GM04503 (cell line): Measurements from ENCODE around the gene NUP42.
"Not testable (repeated sequence)": the region's sequence is repeated elsewhere in the genome, so short reads cannot be mapped to it uniquely, and the experiment has no call there.

Source experiments
- DNase-seq: peaks from one replicate; pipeline ENCODE4 v3.0.0-alpha.2; 2012; ENCODE audit warnings: low read depth

Gene NUP42

GRCh38 chr7:23205577-23205908 lies 23.7 kb downstream of the NUP42 start:
- DNase-seq: no peak

DNA sequence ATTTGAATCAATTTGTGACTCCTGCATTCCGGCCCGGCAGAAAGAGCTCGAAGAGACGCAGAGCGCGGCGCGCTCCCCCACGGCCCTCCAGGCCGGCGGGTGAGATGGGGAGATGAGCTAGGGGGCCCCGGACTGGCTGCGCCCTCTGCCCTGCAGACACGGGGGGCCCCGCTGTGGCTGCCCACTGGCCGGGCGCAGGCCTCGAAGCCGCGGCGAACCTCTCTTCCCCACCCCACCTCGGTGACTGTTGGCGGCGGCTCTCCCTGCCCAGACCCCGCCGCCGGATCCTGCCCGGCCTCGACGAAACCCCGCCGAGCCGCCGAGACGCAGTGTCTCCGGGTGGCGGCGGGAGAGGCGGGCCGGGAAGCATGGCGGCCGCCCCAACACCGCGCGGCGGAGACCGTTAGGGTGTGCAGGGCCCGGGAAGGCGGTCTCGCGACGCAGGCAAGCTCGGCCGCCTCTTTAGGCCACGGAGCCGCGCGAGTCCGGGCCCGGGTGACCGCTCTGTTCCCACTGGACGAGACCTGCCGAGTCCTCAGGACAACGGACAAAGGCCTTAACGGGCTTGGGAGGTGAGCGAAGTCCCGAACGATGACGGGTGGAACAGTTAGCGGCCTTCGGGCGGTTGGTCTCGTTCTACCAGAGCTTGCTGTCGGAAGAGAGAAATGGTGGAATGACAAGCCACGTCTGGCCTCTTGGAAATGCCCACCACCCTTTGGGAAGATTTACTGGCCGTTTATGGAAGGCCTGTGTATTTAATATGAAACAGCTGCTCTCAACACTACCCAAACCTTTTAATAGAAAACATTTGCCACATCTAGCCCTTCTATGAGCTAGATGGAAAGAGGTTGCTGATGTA lies 24.3 kb downstream of the NUP42 start:
- no peak for DNase-seq

- DNase-seq: no peak
Measured at GRCh38 chr7:23207021-23207420, 25.2 kb downstream of the NUP42 start.

DNA sequence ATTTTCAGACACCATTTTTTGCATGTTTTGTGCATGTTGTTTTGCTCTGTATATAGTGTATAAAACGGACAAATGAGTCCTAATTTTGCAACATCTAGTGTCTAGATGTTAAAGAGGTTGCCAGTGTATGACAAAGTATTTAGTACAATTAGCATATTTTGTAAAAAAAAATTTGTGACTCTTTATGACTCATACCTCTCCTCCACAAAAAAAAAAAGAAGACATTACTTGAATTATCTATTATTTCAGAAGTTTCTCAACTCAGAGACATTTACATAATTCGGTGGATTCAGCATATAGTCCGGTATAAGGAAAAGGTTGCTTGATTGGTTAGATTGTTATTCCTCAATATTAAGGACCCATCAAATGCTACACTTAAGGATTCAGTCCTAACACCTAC lies 26.0 kb downstream of the NUP42 start:
- DNase-seq: no peak

DNA sequence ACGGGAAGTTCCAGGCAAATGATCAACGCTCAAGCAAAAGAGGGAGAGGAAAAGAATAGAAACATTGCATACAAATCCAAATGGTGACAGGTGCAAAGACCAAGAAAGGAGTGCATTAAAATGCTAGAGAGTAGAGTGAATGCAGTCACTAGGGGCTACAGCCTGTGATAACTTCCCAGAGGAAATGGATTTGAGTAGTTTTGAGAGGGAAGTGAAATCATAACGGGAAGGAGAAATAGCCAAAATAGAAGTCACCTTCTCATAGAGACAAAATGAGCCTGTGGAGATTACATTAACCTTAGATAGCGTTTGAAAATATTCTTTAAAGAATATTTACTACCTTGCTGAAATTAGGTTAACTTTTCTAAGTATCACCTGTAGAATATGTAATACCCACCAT lies 26.5 kb downstream of the NUP42 start:
- no peak for DNase-seq

DNA sequence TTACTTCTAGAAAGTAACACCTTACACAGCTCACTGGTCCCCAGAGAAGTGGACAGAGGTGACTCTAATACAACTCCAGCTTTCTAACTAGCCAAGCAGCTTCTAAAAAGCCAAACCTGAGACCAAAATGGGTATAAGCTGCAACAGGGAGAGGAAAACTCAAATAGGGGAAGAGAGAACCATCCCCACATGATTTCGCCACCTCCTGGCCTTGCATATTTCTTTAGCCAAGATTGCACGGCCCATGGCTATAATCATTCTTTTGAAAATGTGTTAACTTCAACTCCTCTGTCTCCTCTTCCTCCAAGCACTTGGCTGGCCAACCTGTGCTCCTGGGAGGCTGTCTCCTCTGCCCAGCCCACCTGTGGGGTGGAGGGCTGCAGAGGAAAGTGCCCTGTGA lies 28.7 kb downstream of the NUP42 start:
- DNase-seq: no peak

DNA sequence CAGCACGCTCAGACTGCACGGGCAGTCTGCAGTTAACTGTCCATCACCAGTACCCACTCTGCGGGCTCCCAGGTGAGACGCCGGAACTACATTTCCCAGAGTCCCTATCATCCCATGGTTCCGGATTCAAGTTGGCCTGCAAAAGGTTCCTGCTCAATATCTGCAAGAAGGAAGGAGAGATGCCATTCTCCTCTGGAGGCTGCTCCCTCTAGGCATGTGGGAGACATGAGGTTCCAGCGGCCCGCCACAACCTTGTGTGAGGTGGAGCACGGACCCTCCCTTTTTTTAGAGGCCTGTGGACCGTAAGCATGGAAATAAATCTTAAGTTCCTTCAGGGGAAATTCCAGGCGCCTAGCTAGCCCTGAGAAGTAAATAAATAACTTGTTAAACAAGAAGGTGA lies 29.7 kb downstream of the NUP42 start:
- no peak for DNase-seq

DNA sequence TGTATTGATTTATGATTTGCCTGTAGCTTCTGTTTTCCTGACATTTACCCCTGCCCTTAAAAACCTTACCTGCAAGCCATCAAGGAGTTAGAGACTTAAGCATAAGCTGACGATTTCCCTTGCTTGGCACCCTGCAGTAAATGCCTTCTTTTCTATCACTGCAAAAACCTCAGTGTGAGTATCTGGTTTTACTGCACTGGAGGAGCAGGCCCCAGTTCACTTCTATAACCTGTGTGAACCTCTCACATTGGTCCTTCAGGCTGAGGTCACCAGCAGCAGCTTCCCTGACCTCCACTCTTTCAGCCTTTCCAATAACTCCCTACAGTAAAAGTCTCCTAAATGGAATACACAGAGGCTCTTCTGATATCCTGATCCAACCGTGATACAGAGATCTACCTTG lies 30.5 kb downstream of the NUP42 start:
- DNase-seq: no peak

DNA sequence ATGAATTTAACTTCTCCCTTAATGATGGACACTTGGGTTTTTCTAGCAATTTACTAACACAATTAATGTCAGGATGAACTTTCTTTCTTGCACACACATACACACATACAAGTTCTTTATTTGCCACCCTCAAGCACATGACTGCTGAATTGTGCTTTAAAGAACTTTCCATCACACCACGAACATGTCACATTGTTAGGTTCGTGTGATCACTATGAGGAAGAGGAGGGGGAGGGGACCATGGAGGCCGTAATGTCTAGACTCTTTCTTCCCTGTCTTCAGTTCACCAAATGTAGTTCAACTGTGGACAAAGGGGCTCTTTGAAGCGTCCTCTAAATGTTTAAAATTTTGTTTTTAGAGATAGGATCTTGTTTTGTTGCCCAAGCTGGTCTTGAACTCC lies 31.0 kb downstream of the NUP42 start:
- DNase-seq: no peak

GRCh38 chr7:23213755-23214154 lies 31.9 kb downstream of the NUP42 start:
- no peak for DNase-seq

DNA sequence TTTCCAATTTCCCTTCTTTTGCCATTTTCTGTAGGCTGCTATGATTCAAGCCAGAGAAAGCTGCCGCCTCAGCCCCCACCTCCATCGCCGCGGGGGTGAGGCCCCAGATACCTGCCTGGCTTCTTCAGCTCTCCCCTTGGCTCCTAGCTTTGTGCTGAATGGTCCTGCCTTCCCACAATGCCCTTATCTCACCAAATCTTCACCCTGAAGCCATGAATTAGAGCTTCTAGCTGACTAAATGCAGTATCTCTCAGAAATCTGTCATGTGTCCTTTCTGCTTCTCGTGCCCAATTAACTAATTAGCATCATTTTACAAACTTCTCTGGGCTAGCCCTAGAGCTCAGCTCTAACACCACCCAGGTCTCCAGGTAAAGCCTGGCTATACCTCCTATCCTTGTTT lies 32.6 kb downstream of the NUP42 start:
- no peak for DNase-seq

DNA sequence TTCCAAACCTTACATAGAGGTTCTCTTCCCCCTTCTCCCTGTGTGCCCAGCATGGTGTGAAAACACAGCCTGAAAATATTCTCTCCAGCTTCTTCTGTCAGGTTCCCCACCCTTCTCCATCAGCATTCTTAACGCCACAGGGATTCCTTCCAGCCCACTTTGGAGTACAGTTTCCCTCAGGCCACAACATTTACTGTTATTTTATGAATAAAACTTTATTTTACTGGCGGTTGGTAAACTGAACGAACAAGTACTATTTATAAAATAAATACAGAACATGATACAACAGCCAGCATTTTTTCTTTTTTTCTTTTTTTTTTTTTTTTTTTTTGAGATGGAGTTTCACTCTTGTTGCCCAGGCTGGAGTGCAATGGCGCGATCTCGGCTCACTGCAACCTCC lies 33.1 kb downstream of the NUP42 start:
- DNase-seq: no peak

- DNase-seq: no peak
Measured at GRCh38 chr7:23216021-23216420, 34.2 kb downstream of the NUP42 start.

- DNase-seq: no peak
Measured at GRCh38 chr7:23218196-23218595, 36.3 kb downstream of the NUP42 start.

DNA sequence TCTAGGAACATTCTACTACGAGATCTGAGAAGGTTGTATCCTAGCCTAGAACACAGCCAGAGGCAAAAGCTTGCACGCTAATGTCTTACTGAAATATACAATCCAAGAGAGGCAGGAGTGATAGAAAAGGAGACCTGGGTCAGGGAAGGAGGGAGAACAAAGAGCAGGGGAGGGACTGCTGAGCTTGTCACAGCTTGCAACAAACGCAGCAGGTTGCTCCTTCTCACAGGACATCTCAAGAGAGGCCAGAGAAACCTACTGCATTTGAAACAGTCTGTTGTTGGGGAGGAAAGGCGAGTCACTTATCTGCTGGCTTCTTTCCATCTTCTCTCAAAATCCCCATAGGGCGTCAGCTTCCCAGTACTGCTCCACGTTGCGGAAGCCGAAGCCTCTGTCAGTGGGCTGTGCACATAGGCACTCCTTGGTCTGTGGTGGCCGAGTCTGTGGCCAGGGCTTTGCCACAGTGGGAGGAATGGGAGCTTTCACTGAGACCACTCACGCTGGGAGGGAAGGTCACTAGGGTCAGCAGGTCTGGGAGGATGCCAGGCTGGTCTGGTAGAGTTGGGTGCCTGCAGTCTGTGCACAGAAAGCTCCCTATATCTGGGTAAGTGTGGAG lies 39.0 kb downstream of the NUP42 start:
- DNase-seq: no peak

- DNase-seq: no peak
Measured at GRCh38 chr7:23222439-23223030, 40.7 kb downstream of the NUP42 start.

DNA sequence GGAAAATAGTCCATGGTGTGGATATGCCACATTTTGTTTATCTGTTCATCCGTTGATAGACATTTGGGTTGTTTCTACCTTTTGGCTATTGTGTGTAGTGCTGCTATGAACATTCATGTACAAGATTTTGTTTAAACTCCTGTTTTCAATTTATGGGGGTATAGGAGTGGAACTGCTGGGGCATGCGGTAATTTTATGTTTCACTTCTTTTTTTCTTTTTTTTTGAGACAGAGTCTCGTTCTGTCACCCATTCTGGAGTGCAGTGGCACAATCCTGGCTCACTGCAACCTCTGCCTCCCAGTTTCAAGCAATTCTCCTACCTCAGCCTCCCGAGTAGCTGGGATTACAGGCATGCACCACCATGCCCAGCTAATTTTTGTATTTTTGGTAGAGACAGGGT lies 42.5 kb downstream of the NUP42 start:
- not testable (repeated sequence) for DNase-seq

GRCh38 chr7:23226844-23227450 lies 45.1 kb downstream of the NUP42 start:
- DNase-seq: no peak

DNA sequence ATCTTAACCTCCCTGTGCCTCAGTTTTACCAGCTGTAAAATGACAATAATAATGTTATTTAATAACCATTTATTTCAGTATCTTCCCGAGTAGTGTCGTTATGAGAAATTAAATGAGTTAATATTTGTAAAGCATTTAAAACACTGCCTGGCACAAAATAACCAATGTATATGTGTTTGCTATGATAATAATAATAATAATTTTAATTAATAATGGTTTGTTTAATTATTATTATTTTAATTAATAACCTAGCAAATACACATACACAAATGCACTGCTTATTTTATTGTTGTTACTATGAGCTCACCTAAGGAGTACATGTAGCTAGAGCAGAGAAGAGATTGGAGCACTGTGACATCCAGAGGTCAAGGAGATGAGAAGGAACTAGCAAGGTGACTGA lies 46.6 kb downstream of the NUP42 start:
- DNase-seq: no peak

DNA sequence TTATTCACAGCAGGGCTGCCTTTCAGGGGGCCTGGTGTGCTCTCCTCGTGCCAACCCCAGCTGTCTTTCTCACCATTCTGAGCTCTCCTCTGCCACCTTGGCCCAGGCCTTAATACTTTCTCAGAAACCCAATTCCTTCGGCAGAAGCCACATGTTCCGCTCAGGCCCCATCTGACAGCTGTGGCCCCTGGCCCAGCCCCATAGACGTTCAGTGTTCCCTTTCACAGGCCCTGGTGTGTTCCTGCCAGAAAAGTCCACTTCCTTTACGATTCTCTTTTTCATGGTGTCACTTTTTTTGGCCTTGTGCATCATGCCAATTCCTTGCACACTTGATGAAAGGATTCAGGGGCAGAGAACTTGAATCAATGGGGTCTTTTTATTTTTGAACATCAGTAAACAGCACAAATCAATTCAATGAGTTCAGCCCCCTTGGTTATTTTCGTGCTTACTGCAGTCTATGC lies 48.8 kb downstream of the NUP42 start:
- DNase-seq: no peak

DNA sequence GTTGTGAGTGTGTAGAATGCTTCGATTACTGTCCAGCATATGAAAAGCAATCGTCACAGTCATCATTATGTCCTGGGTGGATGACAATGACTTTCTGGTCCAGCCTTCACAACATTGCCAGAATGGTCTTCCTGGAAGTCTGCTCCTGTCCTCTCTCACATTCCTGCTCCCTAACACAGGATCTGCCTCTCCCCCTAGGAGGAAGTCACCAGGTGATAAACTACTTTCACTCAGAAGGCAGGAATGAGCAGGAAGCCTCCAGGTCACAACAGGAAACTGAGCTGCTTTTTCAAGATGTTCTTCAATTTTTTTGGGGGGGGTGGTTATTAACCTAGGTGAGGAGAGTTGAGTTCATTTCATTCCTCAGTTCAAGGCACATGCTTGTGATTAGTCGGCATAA lies 51.1 kb downstream of the NUP42 start:
- no peak for DNase-seq

- no peak for DNase-seq
Measured at GRCh38 chr7:23234569-23235296, 52.9 kb downstream of the NUP42 start.
